Esophagus muscularis mucosa (tissue), 4 donors: Measurements from ENCODE around the gene DPY19L3.

Experiments used
- EP300 ChIP-seq: sonication (generic); formaldehyde crosslinking; IDR thresholded peaks from one replicate; pipeline ENCODE4 v1.6.1; 2017; ENCODE audit warnings: antibody characterized with exemption
- POLR2A ChIP-seq: fragments of 450-650 bp; IDR thresholded peaks from one replicate; pipeline ENCODE4 v1.6.1; 2017; ENCODE audit warnings: antibody characterized with exemption, moderate library complexity, mild to moderate bottlenecking, low read depth
- POLR2AphosphoS5 ChIP-seq, 2 donors: sonication (generic); formaldehyde crosslinking; IDR thresholded peaks; one replicate each; pipeline ENCODE4 v1.6.1; 2017; ENCODE audit warnings: antibody characterized with exemption in 2 of 2
- TF ChIP-seq, protein P1 (sequence below), 3 experiments: fragments of 200-600 bp in 2 of 3; fragments of 450-650 bp in 1 of 3; sonication (generic) in 2 of 3; IDR thresholded peaks; one replicate each; pipeline ENCODE4 v1.5.1; 2017 to 2019; ENCODE audit warnings: antibody characterized with exemption in 3 of 3, mild to moderate bottlenecking in 2 of 3, moderate library complexity in 1 of 3

DNA sequence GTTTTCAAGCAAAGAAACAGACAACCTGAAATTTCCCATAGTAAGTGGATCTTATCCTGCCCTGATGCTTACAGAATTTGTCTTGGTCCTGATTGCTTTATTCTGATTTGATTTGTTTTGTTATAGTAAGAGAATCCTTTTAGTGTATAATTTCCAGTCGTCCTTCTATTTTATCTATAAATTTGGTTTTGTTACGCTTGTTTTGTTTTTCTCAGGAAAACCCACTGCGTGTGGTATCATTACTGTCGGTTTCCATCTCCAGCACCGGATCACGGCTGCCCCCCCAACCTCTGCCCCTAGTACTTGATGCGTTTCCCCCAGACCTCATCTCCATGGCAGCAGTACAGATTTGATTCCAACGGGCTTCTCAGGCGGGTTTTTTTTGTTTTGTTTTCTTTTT is 117.4 kb downstream of the DPY19L3 start:
- TF ChIP-seq, protein P1, sequence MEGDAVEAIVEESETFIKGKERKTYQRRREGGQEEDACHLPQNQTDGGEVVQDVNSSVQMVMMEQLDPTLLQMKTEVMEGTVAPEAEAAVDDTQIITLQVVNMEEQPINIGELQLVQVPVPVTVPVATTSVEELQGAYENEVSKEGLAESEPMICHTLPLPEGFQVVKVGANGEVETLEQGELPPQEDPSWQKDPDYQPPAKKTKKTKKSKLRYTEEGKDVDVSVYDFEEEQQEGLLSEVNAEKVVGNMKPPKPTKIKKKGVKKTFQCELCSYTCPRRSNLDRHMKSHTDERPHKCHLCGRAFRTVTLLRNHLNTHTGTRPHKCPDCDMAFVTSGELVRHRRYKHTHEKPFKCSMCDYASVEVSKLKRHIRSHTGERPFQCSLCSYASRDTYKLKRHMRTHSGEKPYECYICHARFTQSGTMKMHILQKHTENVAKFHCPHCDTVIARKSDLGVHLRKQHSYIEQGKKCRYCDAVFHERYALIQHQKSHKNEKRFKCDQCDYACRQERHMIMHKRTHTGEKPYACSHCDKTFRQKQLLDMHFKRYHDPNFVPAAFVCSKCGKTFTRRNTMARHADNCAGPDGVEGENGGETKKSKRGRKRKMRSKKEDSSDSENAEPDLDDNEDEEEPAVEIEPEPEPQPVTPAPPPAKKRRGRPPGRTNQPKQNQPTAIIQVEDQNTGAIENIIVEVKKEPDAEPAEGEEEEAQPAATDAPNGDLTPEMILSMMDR (IDR thresholded peaks at IDR 0.05): no peak
- no peak for TF ChIP-seq POLR2AphosphoS5 (IDR thresholded peaks at IDR 0.05)
- no peak for TF ChIP-seq POLR2A
- TF ChIP-seq EP300: no peak
